Parathyroid adenoma (tissue), 2 donors: ENCODE data around the gene ZNF529.
"Not testable (repeated sequence)": the region's sequence is repeated elsewhere in the genome, so short reads cannot be mapped to it uniquely, and the experiment has no call there.

Source experiments
- H2AFZ ChIP-seq: fragments of 300-600 bp; sonication (generic); one replicate; pipeline ENCODE4 v1.7.0; 2017; ENCODE audit warnings: antibody characterized with exemption, mild to moderate bottlenecking
- H3K27ac ChIP-seq: fragments of 300-600 bp; sonication (generic); one replicate; pipeline ENCODE4 v1.7.0; 2017
- H3K27me3 ChIP-seq: fragments of 300-600 bp; sonication (generic); one replicate; pipeline ENCODE4 v1.7.0; 2017; ENCODE audit warnings: low read length; ENCODE audit not compliant: control insufficient read depth, insufficient read depth
- H3K36me3 ChIP-seq: fragments of 300-600 bp; sonication (generic); one replicate; pipeline ENCODE4 v1.7.0; 2017; ENCODE audit warnings: low read length; ENCODE audit not compliant: control insufficient read depth, insufficient read depth
- H3K4me1 ChIP-seq: fragments of 300-600 bp; sonication (generic); one replicate; pipeline ENCODE4 v1.7.0; 2017; ENCODE audit warnings: control low read depth
- H3K4me2 ChIP-seq: fragments of 300-600 bp; sonication (generic); one replicate; pipeline ENCODE4 v1.7.0; 2017; ENCODE audit warnings: low read length
- H3K4me3 ChIP-seq: fragments of 300-600 bp; sonication (generic); one replicate; pipeline ENCODE4 v1.7.0; 2017; ENCODE audit warnings: low read depth, low read length
- H3K79me2 ChIP-seq: fragments of 300-600 bp; sonication (generic); one replicate; pipeline ENCODE4 v1.7.0; 2017; ENCODE audit warnings: control low read depth
- H3K9ac ChIP-seq: fragments of 300-600 bp; sonication (generic); one replicate; pipeline ENCODE4 v1.7.0; 2017; ENCODE audit warnings: mild to moderate bottlenecking
- H3K9me3 ChIP-seq: fragments of 300-600 bp; sonication (generic); one replicate; pipeline ENCODE4 v1.7.0; 2017; ENCODE audit warnings: low read length; ENCODE audit not compliant: control insufficient read depth
- TF ChIP-seq, protein P1 (sequence below): fragments of 300-600 bp; sonication (generic); IDR thresholded peaks from one replicate; pipeline ENCODE4 v1.7.0; 2017; ENCODE audit warnings: antibody characterized with exemption, mild to moderate bottlenecking
- donor health status: primary hyperparathyroidism.

ZNF529 gene

DNA sequence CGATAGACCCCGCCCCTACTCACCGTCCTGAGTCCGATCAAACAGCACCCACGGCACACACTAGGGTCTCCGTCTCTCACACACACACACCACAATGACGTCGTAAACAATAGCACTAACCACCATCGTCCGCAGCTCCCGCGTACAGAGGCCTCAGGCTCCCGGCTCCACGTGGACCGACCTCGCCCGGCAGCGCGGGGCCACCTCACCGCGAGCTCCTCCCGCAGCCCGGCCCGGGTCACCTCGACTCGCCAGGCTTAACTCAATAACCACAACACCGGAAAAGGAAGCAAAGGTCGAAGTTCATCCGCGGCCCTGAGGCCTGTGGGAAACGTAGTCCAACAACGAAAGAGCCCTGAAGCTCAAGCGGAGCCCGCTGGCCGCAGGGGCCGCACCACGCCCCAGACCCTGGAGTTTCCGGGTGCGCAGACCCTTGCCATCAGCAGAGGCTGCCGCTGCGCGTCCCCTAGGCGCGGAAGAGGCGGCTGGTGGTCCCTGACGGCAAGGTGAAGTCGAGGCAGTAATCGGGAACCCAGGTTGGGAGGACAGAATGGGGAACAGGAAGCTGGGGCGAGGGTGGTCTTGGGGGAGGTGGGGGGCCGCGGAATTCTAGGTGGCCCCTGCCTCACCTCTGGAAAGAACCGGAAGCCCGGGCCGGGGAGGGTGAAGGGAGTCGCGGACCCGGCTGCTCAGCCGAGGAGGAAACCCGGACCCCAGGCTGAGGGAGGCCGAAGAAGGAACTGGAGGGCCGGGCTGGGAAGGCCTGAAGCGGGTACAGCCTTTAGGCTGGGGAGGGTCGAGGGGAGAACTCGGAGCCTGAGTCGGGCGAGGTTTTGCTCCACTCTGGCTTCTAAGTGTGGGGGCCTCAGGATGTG, at the start of gene ZNF529:
ZNF529 (minus strand) TSS at position 273 of the 875 bp plus-strand sequence. CDS start 946 bp downstream, outside the sequence.
- H3K9me3 ChIP-seq, result no peaks in the 10 kb centered on the region
- H3K4me3 ChIP-seq, result peak within 1 kb of the TSS; percentile 96
- H3K27ac ChIP-seq, result peak within 1 kb of the TSS; percentile 76
- H3K9ac ChIP-seq, result peak within 1 kb of the TSS; percentile 67
- H3K27me3 ChIP-seq, result no peaks in the 10 kb centered on the region
- H3K4me2 ChIP-seq, result peak within 1 kb of the TSS; percentile 75
- TF ChIP-seq, protein P1, sequence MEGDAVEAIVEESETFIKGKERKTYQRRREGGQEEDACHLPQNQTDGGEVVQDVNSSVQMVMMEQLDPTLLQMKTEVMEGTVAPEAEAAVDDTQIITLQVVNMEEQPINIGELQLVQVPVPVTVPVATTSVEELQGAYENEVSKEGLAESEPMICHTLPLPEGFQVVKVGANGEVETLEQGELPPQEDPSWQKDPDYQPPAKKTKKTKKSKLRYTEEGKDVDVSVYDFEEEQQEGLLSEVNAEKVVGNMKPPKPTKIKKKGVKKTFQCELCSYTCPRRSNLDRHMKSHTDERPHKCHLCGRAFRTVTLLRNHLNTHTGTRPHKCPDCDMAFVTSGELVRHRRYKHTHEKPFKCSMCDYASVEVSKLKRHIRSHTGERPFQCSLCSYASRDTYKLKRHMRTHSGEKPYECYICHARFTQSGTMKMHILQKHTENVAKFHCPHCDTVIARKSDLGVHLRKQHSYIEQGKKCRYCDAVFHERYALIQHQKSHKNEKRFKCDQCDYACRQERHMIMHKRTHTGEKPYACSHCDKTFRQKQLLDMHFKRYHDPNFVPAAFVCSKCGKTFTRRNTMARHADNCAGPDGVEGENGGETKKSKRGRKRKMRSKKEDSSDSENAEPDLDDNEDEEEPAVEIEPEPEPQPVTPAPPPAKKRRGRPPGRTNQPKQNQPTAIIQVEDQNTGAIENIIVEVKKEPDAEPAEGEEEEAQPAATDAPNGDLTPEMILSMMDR, result no peak
- H3K79me2 ChIP-seq, result peaks cover 14% of the 10 kb centered on the region
- H3K4me1 ChIP-seq, result peaks cover 9% of the 10 kb centered on the region
- peak within 1 kb of the TSS; percentile 91 for H2AFZ ChIP-seq
- H3K36me3 ChIP-seq, result no peaks in the 10 kb centered on the region

DNA sequence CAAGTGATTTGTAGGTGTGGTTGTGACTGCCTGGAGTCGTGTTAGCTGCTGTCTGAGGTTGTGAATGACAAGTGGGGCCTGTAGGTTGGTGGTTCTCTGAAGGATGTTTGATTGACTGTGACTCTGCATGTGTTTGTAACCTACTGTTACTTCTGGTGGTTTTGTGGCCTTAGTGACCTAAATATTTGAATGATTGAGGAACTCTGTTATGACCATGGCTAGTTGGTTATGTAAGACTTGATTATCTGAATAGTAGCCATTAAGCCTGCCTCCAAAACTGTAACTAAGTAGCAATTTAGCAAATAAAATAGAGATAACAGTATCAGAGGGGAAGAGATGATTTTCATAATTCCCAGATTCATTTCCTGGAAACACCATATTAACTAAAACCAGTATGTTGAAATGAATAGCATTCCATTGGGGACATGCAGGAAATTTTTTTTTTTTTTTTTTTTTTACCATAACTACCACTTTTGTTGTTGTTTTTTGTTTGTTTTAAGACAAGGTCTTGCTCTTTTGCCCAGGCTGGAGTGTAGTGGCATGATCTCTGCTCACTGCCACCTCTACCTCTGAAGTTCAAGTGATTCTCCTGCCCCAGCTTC, 32.9 kb upstream of the ZNF529 start:
- Histone ChIP-seq H3K36me3 (no peaks in the 10 kb centered on the region), H3K9me3 (no peaks in the 10 kb centered on the region), H3K27me3 (no peaks in the 10 kb centered on the region), H3K79me2 (no peaks in the 10 kb centered on the region), H3K9ac (no peak overlapping the region), H3K4me3 (peak overlapping the region; percentile 91), H2AFZ (peak overlapping the region; percentile 91), H3K27ac (peak overlapping the region; percentile 60), H3K4me1 (peaks cover 2% of the 10 kb centered on the region), H3K4me2 (peak overlapping the region; percentile 99)
- TF ChIP-seq, protein P1, result no peak

DNA sequence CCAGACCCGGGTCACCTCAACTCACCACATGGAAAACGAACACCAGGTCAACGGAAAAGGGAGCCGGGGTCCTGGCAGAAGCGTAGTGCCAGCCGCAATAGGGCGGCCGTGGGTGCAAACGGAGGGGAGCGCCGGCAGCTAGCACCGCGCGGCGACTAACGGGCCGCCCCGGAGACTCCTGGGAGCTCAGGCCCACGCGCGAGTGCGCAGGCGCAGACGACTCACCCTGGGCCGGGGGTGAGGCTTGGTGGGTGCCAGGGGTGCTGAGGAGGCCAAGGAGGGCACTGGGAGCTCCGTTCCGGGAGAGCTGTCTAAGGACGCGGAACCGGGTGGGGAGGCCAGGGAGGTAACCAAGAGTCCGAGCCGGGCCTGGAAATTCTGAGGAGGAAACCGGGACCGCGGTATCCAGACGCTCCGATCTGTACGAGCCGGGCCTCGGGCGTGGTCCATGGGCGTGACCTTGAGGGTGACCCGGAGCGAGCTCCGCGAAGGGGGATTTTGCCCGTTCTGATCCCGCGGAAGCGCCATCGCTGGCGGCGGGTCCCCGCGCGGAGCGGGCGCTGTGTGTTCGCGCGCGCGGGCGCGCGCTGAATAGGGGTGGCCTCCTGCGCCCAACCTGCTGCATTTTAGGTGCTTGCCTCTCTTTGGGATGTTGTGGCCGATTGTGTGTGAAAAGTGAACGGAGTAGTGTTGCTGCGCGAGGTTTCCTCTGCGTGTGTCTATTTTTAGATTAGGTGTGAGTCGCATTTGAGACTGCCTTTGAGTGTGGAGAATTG, 32.2 kb upstream of the ZNF529 start, which contains the start of gene ZNF382:
ZNF382 (plus strand) TSS at position 213 of the 776 bp plus-strand sequence. CDS start 4,602 bp downstream, outside the sequence.
- Histone ChIP-seq H3K4me2 (peak within 1 kb of the TSS; percentile 99), H3K36me3 (no peaks in the 10 kb centered on the region), H3K27ac (peak within 1 kb of the TSS; percentile 60), H3K27me3 (no peaks in the 10 kb centered on the region), H3K9me3 (no peaks in the 10 kb centered on the region), H2AFZ (peak within 1 kb of the TSS; percentile 91), H3K4me3 (peak within 1 kb of the TSS; percentile 91), H3K9ac (no peak within 1 kb of the TSS), H3K4me1 (peaks cover 2% of the 10 kb centered on the region), H3K79me2 (no peaks in the 10 kb centered on the region)
- TF ChIP-seq, protein P1, result no peak

DNA sequence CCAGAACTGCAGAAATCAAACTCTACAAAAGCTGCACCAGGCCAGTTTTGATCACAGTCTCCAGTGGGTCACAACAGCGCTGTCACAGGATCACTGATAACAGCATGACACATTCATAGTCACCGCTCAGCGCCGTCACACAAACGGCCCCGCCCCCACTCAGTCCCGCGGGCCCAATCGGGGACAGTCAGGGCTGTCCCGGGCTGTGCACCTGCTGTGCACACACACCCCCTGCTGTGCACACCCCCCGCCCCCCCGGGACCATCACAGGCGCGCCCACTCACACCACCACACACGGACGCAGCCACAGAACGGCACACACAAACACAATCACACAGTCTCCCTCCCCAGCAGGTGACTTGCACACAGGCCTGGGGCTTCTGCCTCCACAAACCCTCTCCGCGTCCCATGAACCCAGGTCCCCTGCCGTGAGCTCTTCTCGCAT, 31.6 kb upstream of the ZNF529 start:
- H3K9ac ChIP-seq, result no peak overlapping the region
- H3K4me2 ChIP-seq, result peak overlapping the region; percentile 99
- H3K9me3 ChIP-seq, result no peaks in the 10 kb centered on the region
- H3K27me3 ChIP-seq, result no peaks in the 10 kb centered on the region
- no peaks in the 10 kb centered on the region for H3K36me3 ChIP-seq
- no peak overlapping the region for H3K27ac ChIP-seq
- no peaks in the 10 kb centered on the region for H3K79me2 ChIP-seq
- H3K4me1 ChIP-seq, result peaks cover 2% of the 10 kb centered on the region
- peak overlapping the region; percentile 91 for H2AFZ ChIP-seq
- H3K4me3 ChIP-seq, result peak overlapping the region; percentile 91
- TF ChIP-seq, protein P1, result no peak

DNA sequence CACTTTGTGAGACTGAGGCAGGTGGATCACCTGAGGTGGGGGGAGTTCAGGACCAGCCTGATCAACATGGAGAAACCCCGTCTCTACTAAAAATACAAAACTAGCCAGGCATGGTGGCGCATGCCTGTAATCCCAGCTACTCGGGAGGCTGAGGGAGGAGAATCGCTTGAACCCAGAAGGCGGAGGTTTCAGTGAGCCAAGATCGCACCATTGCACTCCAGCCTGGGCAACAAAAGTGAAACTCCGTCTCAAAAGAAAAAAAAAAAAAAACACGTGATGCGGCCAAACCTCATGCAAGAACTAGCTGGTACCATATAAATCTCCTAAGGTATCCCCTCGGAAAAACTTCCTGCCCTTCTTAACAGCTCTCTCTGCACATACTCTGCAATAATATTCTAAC, 29.6 kb upstream of the ZNF529 start:
- not testable (repeated sequence) for H3K79me2 ChIP-seq, H3K9ac ChIP-seq, H3K36me3 ChIP-seq, H3K9me3 ChIP-seq, H3K4me2 ChIP-seq, H2AFZ ChIP-seq, H3K4me3 ChIP-seq, H3K27ac ChIP-seq, H3K4me1 ChIP-seq, H3K27me3 ChIP-seq
